Panc1 (cell line): ENCODE data around the gene SLAIN1.

Experiments used
- CTCF ChIP-seq: fragments of 450-650 bp; IDR thresholded peaks from 2 replicates; pipeline ENCODE4 v1.5.1; 2017; ENCODE audit warnings: mild to moderate bottlenecking
- POLR2AphosphoS5 ChIP-seq: IDR thresholded peaks from 2 replicates; pipeline ENCODE4 v1.6.1; 2012; ENCODE audit warnings: mild to moderate bottlenecking, low read depth, low read length, moderate library complexity
- REST ChIP-seq, 2 experiments: IDR thresholded peaks; 2 replicates each; pipeline ENCODE4 v1.6.1; 2011 to 2012; ENCODE audit warnings: low read depth in 2 of 2, control low read depth in 1 of 2, low read length in 1 of 2, mild to moderate bottlenecking in 1 of 2, moderate library complexity in 1 of 2; ENCODE audit not compliant: insufficient read depth in 1 of 2
- SIN3A ChIP-seq: IDR thresholded peaks from 2 replicates; pipeline ENCODE4 v1.6.1; 2012; ENCODE audit warnings: low read depth, mild to moderate bottlenecking, low read length, moderate library complexity, borderline replicate concordance; ENCODE audit not compliant: insufficient read depth
- TCF7L2 ChIP-seq: IDR thresholded peaks from 2 replicates; pipeline ENCODE4 v1.6.1; 2011; ENCODE audit warnings: mild to moderate bottlenecking, low read depth, low read length, inconsistent platforms

GRCh38 chr13:77674852-77675251 is 22.6 kb upstream of the SLAIN1 start:
- TF ChIP-seq CTCF (no peak), POLR2AphosphoS5 (no peak), REST (IDR thresholded peaks at IDR 0.05; ENCODE audit: insufficient read depth in 1 of 2, low read depth in 2 of 2, low read length in 1 of 2) (no peak), SIN3A (no peak), TCF7L2 (no peak)
